AG09309 (cell line): ENCODE results near the gene SLC35C1.
A peak's percentile ranks its signal among the peaks of the same experiment; 100 is the strongest.

Source experiments
- DNase-seq: peaks from one replicate; pipeline ENCODE4 v3.0.0-alpha.2; 2010; ENCODE audit warnings: low read depth
- H3K4me3 ChIP-seq: 2 replicates; pipeline ENCODE4 v1.5.1; 2011; ENCODE audit warnings: mild to moderate bottlenecking, low read depth, low read length, moderate library complexity; ENCODE audit not compliant: control insufficient read depth
- TF ChIP-seq, protein P1 (sequence below): IDR thresholded peaks from 2 replicates; pipeline ENCODE4 v1.5.1; 2011; ENCODE audit warnings: mild to moderate bottlenecking, low read depth, low read length, inconsistent platforms; ENCODE audit not compliant: insufficient read depth, control insufficient read depth; ENCODE audit errors: missing control alignments

SLC35C1 gene

DNA sequence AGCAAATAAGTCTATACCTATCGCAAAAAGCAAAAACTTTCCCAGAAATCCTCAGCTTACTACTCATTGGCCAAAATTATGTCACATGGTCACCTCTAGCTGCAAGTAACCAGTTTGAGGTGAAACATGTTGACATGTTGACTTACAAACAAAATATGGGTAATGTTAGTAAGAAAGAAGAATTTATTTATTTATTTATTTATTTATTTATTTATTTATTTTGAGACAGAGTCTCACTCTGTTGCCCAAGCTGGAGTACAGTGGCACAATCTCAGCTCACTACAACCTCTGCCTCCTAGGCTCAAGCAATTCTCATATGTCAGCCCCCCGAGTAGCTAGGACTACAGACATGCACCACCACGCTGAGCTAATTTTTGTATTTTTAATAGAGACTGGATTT is 5.4 kb upstream of the SLC35C1 start:
- no peak overlapping the region for H3K4me3 ChIP-seq
- DNase-seq, result no peak
- TF ChIP-seq, protein P1, sequence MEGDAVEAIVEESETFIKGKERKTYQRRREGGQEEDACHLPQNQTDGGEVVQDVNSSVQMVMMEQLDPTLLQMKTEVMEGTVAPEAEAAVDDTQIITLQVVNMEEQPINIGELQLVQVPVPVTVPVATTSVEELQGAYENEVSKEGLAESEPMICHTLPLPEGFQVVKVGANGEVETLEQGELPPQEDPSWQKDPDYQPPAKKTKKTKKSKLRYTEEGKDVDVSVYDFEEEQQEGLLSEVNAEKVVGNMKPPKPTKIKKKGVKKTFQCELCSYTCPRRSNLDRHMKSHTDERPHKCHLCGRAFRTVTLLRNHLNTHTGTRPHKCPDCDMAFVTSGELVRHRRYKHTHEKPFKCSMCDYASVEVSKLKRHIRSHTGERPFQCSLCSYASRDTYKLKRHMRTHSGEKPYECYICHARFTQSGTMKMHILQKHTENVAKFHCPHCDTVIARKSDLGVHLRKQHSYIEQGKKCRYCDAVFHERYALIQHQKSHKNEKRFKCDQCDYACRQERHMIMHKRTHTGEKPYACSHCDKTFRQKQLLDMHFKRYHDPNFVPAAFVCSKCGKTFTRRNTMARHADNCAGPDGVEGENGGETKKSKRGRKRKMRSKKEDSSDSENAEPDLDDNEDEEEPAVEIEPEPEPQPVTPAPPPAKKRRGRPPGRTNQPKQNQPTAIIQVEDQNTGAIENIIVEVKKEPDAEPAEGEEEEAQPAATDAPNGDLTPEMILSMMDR, result no peak

DNA sequence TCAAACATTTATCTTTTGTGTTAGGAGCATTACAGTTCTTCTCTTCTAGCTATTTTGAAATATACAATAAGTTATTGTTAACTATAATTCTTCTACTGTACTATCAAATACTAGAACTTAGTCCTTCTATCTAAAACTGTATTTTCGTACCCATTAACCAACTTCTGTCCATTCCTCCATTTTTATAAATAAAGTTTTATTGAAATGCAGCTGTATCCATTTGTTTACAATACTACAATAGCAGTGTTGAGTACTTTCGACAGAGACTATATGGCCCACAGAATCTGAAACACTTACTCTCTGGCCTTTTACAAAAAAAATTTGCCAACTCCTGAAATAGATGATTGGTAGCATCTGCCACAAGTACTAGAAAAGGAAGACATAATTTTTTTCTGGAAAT is 4.7 kb upstream of the SLC35C1 start:
- TF ChIP-seq, protein P1, result no peak
- no peak for DNase-seq

DNA sequence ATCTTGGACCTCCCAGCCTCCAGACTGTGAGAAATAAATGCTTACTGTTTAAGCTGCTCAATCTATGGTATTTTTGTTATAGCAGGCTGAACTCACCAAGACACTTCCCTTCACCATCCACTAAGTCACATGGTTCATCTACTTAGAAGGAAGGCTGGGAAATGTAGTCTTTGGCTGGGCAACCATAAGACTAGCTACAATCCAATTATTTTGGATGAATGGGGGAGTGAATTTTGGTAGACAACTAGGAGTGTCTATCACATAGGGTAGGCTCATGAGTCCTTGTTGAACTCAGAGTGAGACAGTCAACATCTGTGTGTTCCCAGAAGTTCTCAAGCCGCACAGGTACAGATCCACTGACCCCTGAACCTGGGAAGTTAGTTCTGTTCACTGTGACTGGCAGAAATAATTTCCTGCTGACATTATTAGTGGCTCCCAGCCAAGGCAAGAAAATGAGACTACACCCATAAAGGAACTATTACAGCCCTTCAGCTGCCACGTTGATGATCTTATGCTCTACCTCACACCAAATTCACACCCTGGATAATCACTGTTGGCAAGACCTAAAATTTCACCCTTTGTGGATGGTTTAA is 3.1 kb upstream of the SLC35C1 start:
- TF ChIP-seq, protein P1, result no peak
- no peak overlapping the region for H3K4me3 ChIP-seq
- no peak for DNase-seq

More for the DNA sequence above, 4.7 kb upstream of the SLC35C1 start:
- no peak overlapping the region for H3K4me3 ChIP-seq

DNA sequence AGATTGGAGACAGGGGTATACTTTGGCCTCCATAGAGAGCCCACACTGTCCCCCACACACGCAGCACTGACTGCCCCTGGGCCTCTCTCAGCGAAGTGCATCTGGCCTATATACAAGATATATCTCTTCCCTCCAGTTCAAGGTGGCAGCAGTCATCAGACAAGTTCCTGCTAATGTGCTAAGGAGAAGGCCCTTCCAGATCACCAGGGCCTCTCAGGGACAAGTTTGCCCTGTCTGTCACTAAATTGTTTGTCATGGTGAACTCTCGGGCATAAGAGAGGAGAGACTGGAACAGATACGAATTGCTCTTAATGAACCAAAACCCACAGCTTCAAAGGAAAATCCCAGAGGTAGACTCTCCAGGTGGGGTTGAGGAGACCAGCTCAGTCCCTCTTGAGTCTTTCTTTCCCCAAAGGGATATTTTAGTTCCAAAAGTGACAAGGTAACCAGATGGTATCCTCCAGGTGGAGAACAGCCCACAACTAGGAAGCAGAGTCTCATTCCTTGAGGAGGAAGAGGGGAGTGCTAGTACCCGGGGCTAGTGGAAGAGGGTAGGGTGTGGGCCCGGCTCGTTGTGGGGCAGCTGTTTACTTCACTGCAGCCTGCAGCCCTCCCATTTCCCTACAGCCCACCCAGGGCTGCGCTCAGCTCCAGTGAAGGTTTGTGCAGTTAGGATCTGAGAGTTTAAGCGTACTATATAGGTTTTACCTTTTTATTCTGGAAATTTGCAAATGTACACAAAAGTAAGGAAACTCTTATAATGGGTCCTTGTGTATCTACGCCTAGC is 2.2 kb upstream of the SLC35C1 start:
- TF ChIP-seq, protein P1, result no peak
- DNase-seq, result no peak
- H3K4me3 ChIP-seq, result no peak overlapping the region

DNA sequence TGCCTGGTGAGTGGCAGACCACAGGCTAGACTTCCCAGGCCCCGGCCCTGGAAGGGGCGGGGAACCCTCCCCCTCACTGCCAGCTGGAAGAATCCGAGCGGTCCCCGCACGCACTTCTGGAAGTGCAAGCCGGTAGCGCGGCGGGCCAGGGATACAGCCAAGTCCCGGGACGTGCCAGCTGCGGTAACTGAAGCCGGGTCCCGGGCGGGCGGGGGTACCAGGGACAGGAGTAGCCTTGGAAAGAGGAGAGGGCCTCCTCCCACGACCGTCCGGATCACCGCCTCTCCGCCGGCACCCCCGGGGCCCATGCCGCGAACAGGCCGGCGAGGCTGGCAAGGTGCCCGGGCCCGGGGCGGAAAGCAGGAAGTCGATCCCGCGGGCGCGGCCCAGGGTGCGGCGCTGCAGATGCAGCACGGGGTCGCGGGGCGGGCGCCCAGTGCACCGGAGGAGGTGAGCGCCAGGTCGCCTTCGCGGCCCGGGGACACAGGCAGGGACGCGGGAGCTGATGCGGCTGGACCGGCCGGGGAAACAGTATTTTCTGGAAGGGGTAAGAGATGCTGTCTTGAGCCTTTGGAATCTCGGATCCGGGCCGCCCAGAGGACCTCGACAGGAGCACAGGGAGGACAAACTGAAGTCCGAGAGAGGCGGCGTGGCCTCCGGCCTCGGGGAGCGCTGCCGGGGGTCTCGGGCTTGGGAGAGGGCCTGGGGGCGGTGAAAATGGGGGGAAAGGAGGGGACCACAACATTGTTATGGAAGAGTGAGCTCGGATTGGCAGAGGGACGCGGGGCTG is 783 bp upstream of the SLC35C1 start:
- TF ChIP-seq, protein P1, result no peak
- DNase-seq, result no peak
- peak overlapping the region; percentile 96 for H3K4me3 ChIP-seq

DNA sequence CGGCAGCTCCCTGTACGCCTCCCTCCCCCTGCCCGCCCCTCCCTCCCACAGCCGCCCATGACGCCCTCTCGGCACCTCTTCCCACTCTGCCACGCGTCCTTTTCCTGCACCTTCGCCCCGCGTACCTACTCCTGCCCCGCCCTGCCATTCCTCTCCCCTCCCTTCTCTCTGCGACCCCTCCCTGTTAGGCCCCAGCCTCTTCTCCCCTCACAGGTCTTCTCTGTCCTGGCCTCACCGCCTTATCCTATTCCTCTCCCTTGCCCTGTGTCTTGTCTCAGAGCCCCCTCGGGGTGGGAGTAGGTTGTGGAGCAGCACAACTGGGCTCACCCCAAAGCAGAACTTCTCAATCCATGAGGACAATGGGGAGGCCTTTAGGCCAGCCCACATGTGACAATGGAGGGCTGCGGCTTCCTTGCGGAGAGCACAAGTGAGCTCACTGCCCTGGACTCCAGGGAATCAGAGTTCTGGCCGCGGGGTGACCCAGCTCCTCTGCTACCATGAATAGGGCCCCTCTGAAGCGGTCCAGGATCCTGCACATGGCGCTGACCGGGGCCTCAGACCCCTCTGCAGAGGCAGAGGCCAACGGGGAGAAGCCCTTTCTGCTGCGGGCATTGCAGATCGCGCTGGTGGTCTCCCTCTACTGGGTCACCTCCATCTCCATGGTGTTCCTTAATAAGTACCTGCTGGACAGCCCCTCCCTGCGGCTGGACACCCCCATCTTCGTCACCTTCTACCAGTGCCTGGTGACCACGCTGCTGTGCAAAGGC is 539 bp downstream of the SLC35C1 start:
- peak; percentile 20 for DNase-seq
- peak overlapping the region; percentile 96 for H3K4me3 ChIP-seq
- TF ChIP-seq, protein P1, result no peak
